B cell (primary cell): ENCODE measurements around the gene DESI2. TPM values are rescaled to one million over a fixed set of nuclear protein-coding genes. Genes with fewer than 3 reads are reported as not detected.

Experiments used
- ATAC-seq: fragments of 200-7000 bp; cut with Tn5 transposase; one replicate; pipeline ENCODE4 v1.10.0; 2021; ENCODE audit warnings: low read depth, mild to moderate bottlenecking, moderate number of reproducible peaks, moderate library complexity
- CTCF ChIA-PET: fragments of 350-600 bp; sonication (Branson Sonifier 250); formaldehyde crosslinking; loops from one replicate; lab custom pipeline; 2021; ENCODE audit warnings: antibody characterized with exemption, inconsistent platforms; lab: Charles Lee
- POLR2A ChIA-PET: fragments of 350-600 bp; sonication (Branson Sonifier 250); formaldehyde crosslinking; loops from one replicate; lab custom pipeline; 2021; ENCODE audit warnings: antibody characterized with exemption; lab: Charles Lee
- DNase-seq: peaks from one replicate; pipeline ENCODE4 v3.0.0; 2013
- H2AFZ ChIP-seq: 2 replicates; pipeline ENCODE4 v1.6.1; 2012; ENCODE audit warnings: mild to moderate bottlenecking, low read depth, low read length; ENCODE audit not compliant: insufficient read depth, poor library complexity, severe bottlenecking
- H3K27ac ChIP-seq, 2 donors: 1 replicate in 1 of 2; 2 replicates in 1 of 2; pipeline ENCODE4 v1.5.1; 2012 to 2013; ENCODE audit warnings: low read length in 2 of 2, mild to moderate bottlenecking in 2 of 2, moderate library complexity in 1 of 2
- H3K27me3 ChIP-seq, 4 experiments: fragments of 200-600 bp in 1 of 4; sonication (generic) in 1 of 4; replicated peaks in 1 of 4; 1 replicate in 2 of 4; 2 replicates in 2 of 4; pipeline versions ENCODE4 v1.6.1 to v1.7.0; 2013 to 2016; ENCODE audit warnings: low read length in 3 of 4, mild to moderate bottlenecking in 2 of 4, mixed read lengths in 1 of 4, moderate library complexity in 1 of 4; ENCODE audit not compliant: insufficient read depth in 4 of 4, control insufficient read depth in 3 of 4; ENCODE audit errors: control extremely low read depth in 1 of 4
- H3K36me3 ChIP-seq, 2 experiments: replicated peaks in 1 of 2; 1 replicate in 1 of 2; 2 replicates in 1 of 2; pipeline versions ENCODE4 v1.6.1 to v1.7.1; 2013; ENCODE audit warnings: low read length in 1 of 2; ENCODE audit not compliant: insufficient read depth in 2 of 2, control insufficient read depth in 1 of 2; ENCODE audit errors: control extremely low read depth in 1 of 2, extremely low read depth in 1 of 2
- H3K4me1 ChIP-seq, 2 donors: fragments of 200-600 bp in 1 of 2; sonication (generic) in 1 of 2; 1 replicate in 1 of 2; 2 replicates in 1 of 2; pipeline versions ENCODE4 v1.5.1 to v1.6.1; 2013 to 2017; ENCODE audit warnings: low read length in 2 of 2; ENCODE audit not compliant: control insufficient read depth in 2 of 2, insufficient read depth in 2 of 2
- H3K4me2 ChIP-seq: replicated peaks from 2 replicates; pipeline ENCODE3; 2012; ENCODE audit warnings: mild to moderate bottlenecking, low read depth, low read length; ENCODE audit not compliant: poor library complexity, severe bottlenecking
- H3K4me3 ChIP-seq, 5 experiments: fragments of 200-600 bp in 1 of 5; sonication (generic) in 1 of 5; 1 replicate in 3 of 5; 2 replicates in 2 of 5; pipeline versions ENCODE4 v1.5.1 to v1.7.0; 2011 to 2016; ENCODE audit warnings: low read length in 4 of 5, mild to moderate bottlenecking in 4 of 5, low read depth in 2 of 5, control low read depth in 1 of 5, moderate library complexity in 1 of 5; ENCODE audit not compliant: insufficient read depth in 1 of 5; ENCODE audit errors: control extremely low read depth in 1 of 5, extremely low read depth in 1 of 5
- H3K79me2 ChIP-seq: fragments of 200-600 bp; sonication (generic); one replicate; pipeline ENCODE4 v1.6.0; 2016; ENCODE audit warnings: low read length; ENCODE audit not compliant: control insufficient read depth, insufficient read depth
- H3K9ac ChIP-seq: fragments of 200-600 bp; sonication (generic); 2 replicates; pipeline ENCODE4 v1.6.1; 2017; ENCODE audit warnings: mild to moderate bottlenecking, low read length, moderate library complexity
- H3K9me3 ChIP-seq, 3 donors: one replicate each; pipeline versions ENCODE4 v1.6.1 to v1.7.1; 2013; ENCODE audit warnings: low read length in 2 of 3; ENCODE audit not compliant: control insufficient read depth in 2 of 3, insufficient read depth in 1 of 3; ENCODE audit errors: control extremely low read depth in 1 of 3
- H4K20me1 ChIP-seq: 2 replicates; pipeline ENCODE4 v1.6.0; 2012; ENCODE audit warnings: mild to moderate bottlenecking, low read length; ENCODE audit not compliant: insufficient read depth, control insufficient read depth, poor library complexity, severe bottlenecking
- H3K27ac Mint-ChIP-seq: one replicate; pipeline ENCODE4 v1.8.0; 2021; ENCODE audit warnings: mixed read lengths
- H3K27me3 Mint-ChIP-seq: one replicate; pipeline ENCODE4 v1.8.0; 2021; ENCODE audit warnings: mixed read lengths
- H3K4me1 Mint-ChIP-seq: one replicate; pipeline ENCODE4 v1.8.0; 2021; ENCODE audit warnings: mixed read lengths
- H3K4me3 Mint-ChIP-seq: one replicate; pipeline ENCODE4 v1.8.0; 2021; ENCODE audit warnings: mixed read lengths
- H3K9me3 Mint-ChIP-seq: one replicate; pipeline ENCODE4 v1.8.0; 2022; ENCODE audit warnings: mixed read lengths; ENCODE audit not compliant: insufficient read depth
- EZH2 ChIP-seq: IDR thresholded peaks from 2 replicates; pipeline ENCODE4 v1.6.1; 2012; ENCODE audit warnings: borderline replicate concordance, low read depth, mild to moderate bottlenecking, moderate library complexity, low read length; ENCODE audit not compliant: insufficient read depth, poor library complexity, severe bottlenecking
- WGBS: methylation state at CpG from one replicate; pipeline ENCODE4 v1.1.5; 2013; ENCODE audit warnings: missing lambda C conversion rate; ENCODE audit not compliant: insufficient coverage; 5-methylcytosine and 5-hydroxymethylcytosine counted together
- intact Hi-C: fragments of 100-400 bp; cut with micrococcal nuclease; formaldehyde crosslinking; loops from one replicate; pipeline ENCODE4 v1.10.0; 2022
- polyA plus RNA-seq: library from polyadenylated mRNA; depleted of rRNA; stranded (reverse); fragments of >200 nt; gene quantifications from 2 replicates; pipeline ENCODE4 v1.2.3, GENCODE V29; 2012
- small RNA-seq: library from RNA; depleted of rRNA; stranded (forward); fragments of <200 nt; gene quantifications from one replicate; pipeline ENCODE3, GENCODE V24; 2012; ENCODE audit warnings: low replicate concordance, low read depth; ENCODE audit not compliant: insufficient read length
- total RNA-seq, 2 donors: library from RNA; stranded (reverse); fragments of 120-200 nt in 1 of 2; gene quantifications; 1 replicate in 1 of 2; 2 replicates in 1 of 2; pipeline versions ENCODE4 v1.2.3 to v1.2.4, GENCODE V29; 2013 to 2022
- TF ChIP-seq, protein P1 (sequence below): fragments of 200-600 bp; IDR thresholded peaks from one replicate; pipeline ENCODE4 v1.8.0; 2022; ENCODE audit warnings: antibody characterized with exemption, mild to moderate bottlenecking

DESI2 gene
- total and polyA plus RNA-seq, 2 donors (not counting 1 experiment from before 2014, with no cell fraction given): 9.3 to 25.2 TPM

DNA sequence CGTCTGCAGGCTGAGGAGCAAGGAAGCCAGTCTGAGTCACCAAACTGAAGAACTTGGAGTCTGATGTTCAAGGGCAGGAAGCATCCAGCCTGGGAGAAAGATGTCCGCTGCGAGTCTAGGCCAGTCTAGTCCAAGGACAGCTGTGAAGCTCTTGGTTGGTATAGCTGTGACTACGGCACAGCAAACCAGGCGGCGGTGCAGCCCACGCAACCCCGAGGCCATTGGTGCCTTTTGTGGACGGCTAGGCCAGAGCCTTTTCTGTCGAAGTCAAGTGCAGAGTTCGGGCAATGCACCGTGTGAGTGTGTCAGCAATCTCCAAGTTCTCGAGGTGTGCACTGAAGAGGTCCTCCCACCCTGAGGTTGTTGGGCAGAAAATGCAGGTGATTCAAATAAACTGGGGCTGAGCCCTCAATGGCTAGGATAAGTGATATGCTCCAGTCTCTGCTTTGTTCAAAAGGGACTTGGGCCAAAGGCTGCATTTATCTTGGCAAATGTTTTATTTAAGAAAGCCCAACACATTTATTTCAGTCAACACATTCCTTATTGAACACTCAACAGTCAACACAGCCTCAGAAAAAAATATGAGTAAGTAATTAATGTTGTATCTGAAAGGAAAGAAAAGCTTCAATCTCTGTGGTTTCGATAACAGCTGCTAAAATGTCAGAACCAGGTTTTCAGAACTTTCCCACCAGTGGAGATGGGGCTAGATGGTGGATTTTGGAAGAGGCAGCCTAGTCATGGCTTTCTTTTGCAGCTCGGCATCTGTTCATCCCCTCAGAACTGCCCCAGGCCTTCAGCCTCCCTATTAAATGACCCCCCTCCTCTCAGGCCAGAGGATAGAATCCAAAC, 104.4 kb downstream of the DESI2 start:
- Mint-ChIP-seq H3K9me3 (no peaks in the 10 kb centered on the region), H3K4me1 (peaks cover 2% of the 10 kb centered on the region), H3K27me3 (no peaks in the 10 kb centered on the region), H3K4me3 (no peak overlapping the region), H3K27ac (no peak overlapping the region)
- H3K4me1 ChIP-seq: no peaks in the 10 kb centered on the region
- no peak overlapping the region for H3K9ac ChIP-seq
- ChIA-PET CTCF (no interaction called here), POLR2A (no interaction called here)
- intact Hi-C loops: no loop called here
- no peak overlapping the region for H3K4me3 ChIP-seq
- WGBS: 94% methylated on average over 15 of the region's 15 CpGs
- no peak for TF ChIP-seq EZH2
- TF ChIP-seq, protein P1, sequence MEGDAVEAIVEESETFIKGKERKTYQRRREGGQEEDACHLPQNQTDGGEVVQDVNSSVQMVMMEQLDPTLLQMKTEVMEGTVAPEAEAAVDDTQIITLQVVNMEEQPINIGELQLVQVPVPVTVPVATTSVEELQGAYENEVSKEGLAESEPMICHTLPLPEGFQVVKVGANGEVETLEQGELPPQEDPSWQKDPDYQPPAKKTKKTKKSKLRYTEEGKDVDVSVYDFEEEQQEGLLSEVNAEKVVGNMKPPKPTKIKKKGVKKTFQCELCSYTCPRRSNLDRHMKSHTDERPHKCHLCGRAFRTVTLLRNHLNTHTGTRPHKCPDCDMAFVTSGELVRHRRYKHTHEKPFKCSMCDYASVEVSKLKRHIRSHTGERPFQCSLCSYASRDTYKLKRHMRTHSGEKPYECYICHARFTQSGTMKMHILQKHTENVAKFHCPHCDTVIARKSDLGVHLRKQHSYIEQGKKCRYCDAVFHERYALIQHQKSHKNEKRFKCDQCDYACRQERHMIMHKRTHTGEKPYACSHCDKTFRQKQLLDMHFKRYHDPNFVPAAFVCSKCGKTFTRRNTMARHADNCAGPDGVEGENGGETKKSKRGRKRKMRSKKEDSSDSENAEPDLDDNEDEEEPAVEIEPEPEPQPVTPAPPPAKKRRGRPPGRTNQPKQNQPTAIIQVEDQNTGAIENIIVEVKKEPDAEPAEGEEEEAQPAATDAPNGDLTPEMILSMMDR: no peak
- H3K27me3 ChIP-seq: no peaks in the 10 kb centered on the region
- no peak overlapping the region for H3K4me2 ChIP-seq
- H2AFZ ChIP-seq: no peak overlapping the region
- ATAC-seq (no peak), DNase-seq (no peak)
- no peaks in the 10 kb centered on the region for H4K20me1 ChIP-seq
- H3K36me3 ChIP-seq: no peaks in the 10 kb centered on the region
- no peaks in the 10 kb centered on the region for H3K9me3 ChIP-seq
- no peaks in the 10 kb centered on the region for H3K79me2 ChIP-seq
- H3K27ac ChIP-seq: no peak overlapping the region

Small RNA genes lying within 50 kb of the gene (small RNA-seq; reads per million reads assigned to genes)
- gene AL451007.1: not detected

Other genes with a start within 250 kb of the DESI2 start
- 48.4 and 53.4 TPM in 2 replicates for gene ADSS2, start 201.2 kb upstream of the DESI2 start, total RNA-seq
- gene ADSS2, start 201.2 kb upstream of the DESI2 start, polyA plus RNA-seq: 13.0 and 24.3 TPM in 2 replicates
- 2.4 and 3.1 TPM in 2 replicates for gene CATSPERE, start 191.9 kb upstream of the DESI2 start, total RNA-seq
- gene CATSPERE, start 191.9 kb upstream of the DESI2 start, polyA plus RNA-seq: 0.82 and 1.2 TPM in 2 replicates
- gene COX20, start 182.5 kb downstream of the DESI2 start, total RNA-seq: 35.7 and 37.7 TPM in 2 replicates
- 24.7 and 40.0 TPM in 2 replicates for gene COX20, start 182.5 kb downstream of the DESI2 start, polyA plus RNA-seq
- 406 and 415 TPM in 2 replicates for gene HNRNPU, start 211.4 kb downstream of the DESI2 start, total RNA-seq
- gene HNRNPU, start 211.4 kb downstream of the DESI2 start, polyA plus RNA-seq: 95.2 and 205 TPM in 2 replicates